GM18511 (cell line): ENCODE measurements around the gene CORO6.

Experiments
- ATAC-seq: cut with Tn5 transposase; IDR thresholded peaks from one replicate; pipeline ENCODE4 v1.9.1; 2021; ENCODE audit warnings: mild to moderate bottlenecking, moderate library complexity; ENCODE audit not compliant: unreplicated experiment

Gene CORO6

GRCh38 chr17:29578626-29579485 lies 43.9 kb downstream of the CORO6 start:
- ATAC-seq: no peak

- no peak for ATAC-seq
Measured at GRCh38 chr17:29577385-29578211, 45.1 kb downstream of the CORO6 start.

GRCh38 chr17:29577001-29577370 lies 45.7 kb downstream of the CORO6 start:
- no peak for ATAC-seq

- no peak for ATAC-seq
Measured at GRCh38 chr17:29576214-29577000, 46.3 kb downstream of the CORO6 start.

GRCh38 chr17:29575511-29576213 lies 47.0 kb downstream of the CORO6 start:
- no peak for ATAC-seq

GRCh38 chr17:29574732-29575510 lies 47.8 kb downstream of the CORO6 start:
- ATAC-seq: no peak

- ATAC-seq: no peak
Measured at GRCh38 chr17:29573871-29574731, 48.6 kb downstream of the CORO6 start.

GRCh38 chr17:29573558-29573869 lies 49.2 kb downstream of the CORO6 start:
- ATAC-seq: no peak

GRCh38 chr17:29572691-29573557 lies 49.8 kb downstream of the CORO6 start:
- ATAC-seq: no peak

GRCh38 chr17:29571883-29572681 lies 50.6 kb downstream of the CORO6 start:
- ATAC-seq: no peak

- no peak for ATAC-seq
Measured at GRCh38 chr17:29571486-29571882, 51.2 kb downstream of the CORO6 start.

GRCh38 chr17:29570521-29570920 lies 52.2 kb downstream of the CORO6 start:
- ATAC-seq: no peak

- ATAC-seq: no peak
Measured at GRCh38 chr17:29569245-29569950, 53.3 kb downstream of the CORO6 start.

- ATAC-seq: peak; percentile 60
Measured at GRCh38 chr17:29568331-29569244, 54.1 kb downstream of the CORO6 start, which contains the start of gene TP53I13. TP53I13 (plus strand) TSS chr17:29568701; CDS start chr17:29568759, 58 bp downstream.

GRCh38 chr17:29567554-29568330 lies 55.0 kb downstream of the CORO6 start:
- peak; percentile 52 for ATAC-seq
